ENCODE measurements around the gene EPN2. TPM values are rescaled to one million over a fixed set of nuclear protein-coding genes. Genes with fewer than 3 reads are reported as not detected.

EPN2 gene
- total RNA-seq, 1 experiment from 2014 or later: 57.8 TPM

GRCh38 chr17:19372011-19372370 lies 134.8 kb downstream of the EPN2 start:
- no peaks in the 10 kb centered on the region for H4K20me1 ChIP-seq (ENCODE audit: control insufficient read depth, insufficient read depth, insufficient read length)
- Mint-ChIP-seq H3K9me3 (no peaks in the 10 kb centered on the region), H3K27ac (peak overlapping the region in 2 of 3 experiments; percentile 84 to 88; a peak in 2 of 7 replicates), H3K36me3 (ENCODE audit: insufficient read depth in 1 of 3, low read depth in 3 of 3) (peaks cover 0 to 9% (median 6%) of the 10 kb centered on the region in 3 experiments; a peak in 2 of 7 replicates), H3K4me1 (peaks cover 3 to 19% of the 10 kb centered on the region in 2 experiments), H3K27me3 (ENCODE audit: low read depth) (no peaks in the 10 kb centered on the region), H3K4me3 (no peak overlapping the region)
- H2AFZ ChIP-seq (ENCODE audit: low read length): no peak overlapping the region
- H3K4me2 ChIP-seq (ENCODE audit: insufficient read depth, insufficient read length, low read length): no peak overlapping the region
- no peak overlapping the region; the same call in 1 of the 2 replicates for H3K14ac ChIP-seq (ENCODE audit: insufficient read depth, low read length)
- no peaks in the 10 kb centered on the region for H3K9me3 ChIP-seq (ENCODE audit: control insufficient read depth, low read depth, low read length)
- H3K27me3 ChIP-seq (ENCODE audit: insufficient read depth, low read length): no peaks in the 10 kb centered on the region
- no peaks in the 10 kb centered on the region for H3K79me2 ChIP-seq (ENCODE audit: insufficient read depth, low read length)
- no peak overlapping the region for H2BK120ac ChIP-seq (ENCODE audit: low read depth, low read length, poor library complexity, severe bottlenecking)
- no peak overlapping the region for H3K27ac ChIP-seq (ENCODE audit: insufficient read length, low read depth, low read length)
- WGBS (ENCODE audit: extremely low coverage, insufficient read length, low lambda C conversion rate): no CpG with 5 or more reads among the region's 9 CpGs
- H2BK15ac ChIP-seq (ENCODE audit: low read depth, low read length): no peak overlapping the region
- TF ChIP-seq, protein P1, sequence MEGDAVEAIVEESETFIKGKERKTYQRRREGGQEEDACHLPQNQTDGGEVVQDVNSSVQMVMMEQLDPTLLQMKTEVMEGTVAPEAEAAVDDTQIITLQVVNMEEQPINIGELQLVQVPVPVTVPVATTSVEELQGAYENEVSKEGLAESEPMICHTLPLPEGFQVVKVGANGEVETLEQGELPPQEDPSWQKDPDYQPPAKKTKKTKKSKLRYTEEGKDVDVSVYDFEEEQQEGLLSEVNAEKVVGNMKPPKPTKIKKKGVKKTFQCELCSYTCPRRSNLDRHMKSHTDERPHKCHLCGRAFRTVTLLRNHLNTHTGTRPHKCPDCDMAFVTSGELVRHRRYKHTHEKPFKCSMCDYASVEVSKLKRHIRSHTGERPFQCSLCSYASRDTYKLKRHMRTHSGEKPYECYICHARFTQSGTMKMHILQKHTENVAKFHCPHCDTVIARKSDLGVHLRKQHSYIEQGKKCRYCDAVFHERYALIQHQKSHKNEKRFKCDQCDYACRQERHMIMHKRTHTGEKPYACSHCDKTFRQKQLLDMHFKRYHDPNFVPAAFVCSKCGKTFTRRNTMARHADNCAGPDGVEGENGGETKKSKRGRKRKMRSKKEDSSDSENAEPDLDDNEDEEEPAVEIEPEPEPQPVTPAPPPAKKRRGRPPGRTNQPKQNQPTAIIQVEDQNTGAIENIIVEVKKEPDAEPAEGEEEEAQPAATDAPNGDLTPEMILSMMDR (conservative IDR thresholded peaks at IDR 0.05): no peak
- no peak overlapping the region for H3K9ac ChIP-seq (ENCODE audit: extremely low read depth, insufficient read length, low read length)
- no peak overlapping the region for H4K5ac ChIP-seq (ENCODE audit: insufficient read length, low read depth, low read length)
- H3T11ph ChIP-seq (ENCODE audit: low read length): no peak overlapping the region
- no peak for DNase-seq
- H3K4ac ChIP-seq (ENCODE audit: low read depth, low read length): no peak overlapping the region
- H2BK20ac ChIP-seq (ENCODE audit: low read depth, low read length, poor library complexity, severe bottlenecking): no peak overlapping the region
- H3K23me2 ChIP-seq (ENCODE audit: insufficient read length, low read depth, low read length, poor library complexity, severe bottlenecking): no peaks in the 10 kb centered on the region
- H4K8ac ChIP-seq (replicated peaks; ENCODE audit: insufficient read length, low read depth, low read length): no peak overlapping the region
- H2BK12ac ChIP-seq (ENCODE audit: insufficient read length, low read depth, low read length): no peak overlapping the region
- H4K91ac ChIP-seq (ENCODE audit: insufficient read length, low read depth, low read length): no peak overlapping the region
- H2BK5ac ChIP-seq (ENCODE audit: insufficient read length, low read length): no peak overlapping the region
- H3K18ac ChIP-seq (ENCODE audit: insufficient read length, low read depth, low read length): no peak overlapping the region
- H3K4me1 ChIP-seq (ENCODE audit: insufficient read depth, low read length): peaks cover 2% of the 10 kb centered on the region; the same call in 1 of the 2 replicates
- no peaks in the 10 kb centered on the region for H3K79me1 ChIP-seq (ENCODE audit: insufficient read depth, low read depth, low read length, poor library complexity, severe bottlenecking)
- no peak overlapping the region for H3K23ac ChIP-seq (ENCODE audit: insufficient read length, low read depth, low read length)
- no peak overlapping the region for H3K56ac ChIP-seq (ENCODE audit: insufficient read length, low read depth, low read length)
- no peak overlapping the region for H2AK5ac ChIP-seq (ENCODE audit: insufficient read length, low read length)

Data from H9 (cell line).